ENCODE results near the gene MOK.

The MOK gene

DNA sequence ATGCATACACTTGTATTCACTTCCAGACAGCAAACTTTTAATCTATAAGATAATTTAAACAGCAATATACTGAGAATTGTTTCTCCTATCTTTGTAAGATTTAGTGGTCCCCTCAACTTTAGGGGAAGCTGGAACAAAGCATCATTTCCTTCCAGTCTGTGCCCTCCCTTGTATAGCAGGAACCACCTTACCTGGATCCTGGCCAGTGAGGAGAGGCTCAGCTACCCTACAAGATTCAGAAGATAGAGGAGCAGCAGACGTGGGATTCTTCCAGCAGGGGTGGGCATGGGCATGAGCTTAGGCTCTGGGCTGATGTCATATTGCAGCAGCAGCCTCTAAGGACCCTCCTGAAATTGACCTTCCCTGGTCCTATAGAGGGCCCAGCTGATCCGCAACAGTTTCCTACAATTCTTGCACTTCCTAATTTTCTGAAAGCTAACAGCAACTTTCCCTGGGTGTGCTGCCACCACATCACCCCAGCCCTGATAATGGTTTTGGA is 21.3 kb downstream of the MOK start:
- no peak for DNase-seq

DNA sequence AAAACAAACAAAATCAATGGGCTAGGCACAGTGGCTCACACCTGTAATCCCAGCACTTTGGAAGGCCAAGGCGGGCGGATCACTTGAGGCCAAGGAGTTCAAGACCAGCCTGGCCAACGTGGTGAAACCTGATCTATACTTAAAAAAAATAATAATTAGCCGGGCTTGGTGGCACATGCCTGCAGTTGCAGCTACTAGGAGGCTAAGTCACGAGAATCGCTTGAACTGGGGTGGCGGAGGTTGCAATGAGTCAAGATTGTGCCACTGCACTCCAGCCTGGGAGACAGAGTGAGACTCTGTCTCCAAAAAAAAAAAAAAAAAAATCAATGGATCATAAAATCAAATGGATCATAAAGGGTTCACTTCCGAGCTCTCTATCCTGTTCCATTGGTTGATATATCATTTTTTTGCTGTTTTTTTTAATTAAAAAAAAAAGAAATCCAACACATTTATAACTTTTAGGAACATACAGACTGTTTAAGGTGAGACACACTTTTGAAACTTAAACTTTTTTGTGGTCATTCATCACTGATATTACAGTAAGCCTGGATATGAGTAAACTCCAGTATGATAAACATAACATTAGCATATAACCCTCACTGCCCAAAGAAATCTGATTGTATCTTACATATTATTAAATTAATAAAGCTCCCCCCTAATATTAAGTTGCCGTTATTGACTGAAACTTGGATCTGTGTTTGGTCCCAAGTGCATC is 22.1 kb downstream of the MOK start:
- no peak for DNase-seq

DNA sequence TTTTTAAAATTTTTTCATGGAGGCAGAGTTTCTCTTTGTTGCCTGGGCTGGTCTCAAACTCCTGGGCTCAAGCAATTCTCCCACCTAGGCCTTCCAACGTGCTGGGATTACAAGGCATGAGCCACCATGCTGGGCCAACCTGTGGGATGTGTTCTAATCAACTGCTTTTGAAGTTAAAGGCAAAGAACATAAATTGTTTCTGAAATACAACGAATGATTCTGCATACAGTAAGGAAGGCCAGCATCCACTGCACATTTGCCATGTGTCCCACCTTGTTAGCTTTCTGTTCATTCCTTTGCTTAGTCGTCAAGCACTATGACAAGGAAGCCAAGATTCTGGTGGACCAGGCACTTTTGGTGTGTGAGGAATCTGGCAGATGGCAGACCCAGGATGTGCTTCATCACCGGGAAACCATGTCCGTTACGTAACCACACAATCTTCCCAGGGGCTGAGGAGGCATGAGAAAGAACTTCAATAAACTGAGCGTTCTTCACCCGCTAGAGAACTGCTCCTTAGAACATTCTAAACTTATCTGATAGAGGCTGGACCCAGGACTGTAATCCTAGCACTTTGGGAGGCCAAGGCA is 24.5 kb downstream of the MOK start:
- DNase-seq, result no peak

DNA sequence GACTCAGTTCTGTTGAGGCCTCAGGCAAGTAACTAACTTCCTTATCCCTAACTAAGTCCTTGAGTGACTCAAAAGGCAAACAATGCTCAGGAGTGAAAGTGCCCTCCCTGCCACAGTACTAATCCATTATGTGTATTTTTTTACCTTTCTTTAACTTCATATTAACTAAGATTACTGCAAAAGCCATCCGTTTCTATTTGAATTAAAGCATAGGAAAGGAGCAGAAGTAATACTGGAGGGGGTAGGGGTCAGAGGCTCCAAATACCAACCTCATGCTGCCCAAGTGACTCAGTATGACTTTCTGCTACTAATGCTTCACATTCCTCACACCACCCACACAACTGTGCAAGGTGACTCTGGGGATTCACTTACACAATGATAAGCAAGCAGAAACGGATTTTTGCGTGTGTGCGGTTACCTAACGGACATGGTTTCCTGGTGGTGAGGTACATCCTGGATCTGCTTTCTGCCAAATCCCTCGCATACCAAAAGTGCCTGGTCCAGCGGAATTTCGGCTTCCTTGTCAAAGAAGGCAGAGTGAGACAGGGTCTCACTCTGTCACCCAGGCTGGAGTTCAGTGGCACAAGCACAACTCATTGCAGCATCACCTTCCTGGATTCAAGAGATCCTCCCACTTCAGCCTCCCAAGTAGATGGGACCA is 25.1 kb downstream of the MOK start:
- no peak for DNase-seq

DNA sequence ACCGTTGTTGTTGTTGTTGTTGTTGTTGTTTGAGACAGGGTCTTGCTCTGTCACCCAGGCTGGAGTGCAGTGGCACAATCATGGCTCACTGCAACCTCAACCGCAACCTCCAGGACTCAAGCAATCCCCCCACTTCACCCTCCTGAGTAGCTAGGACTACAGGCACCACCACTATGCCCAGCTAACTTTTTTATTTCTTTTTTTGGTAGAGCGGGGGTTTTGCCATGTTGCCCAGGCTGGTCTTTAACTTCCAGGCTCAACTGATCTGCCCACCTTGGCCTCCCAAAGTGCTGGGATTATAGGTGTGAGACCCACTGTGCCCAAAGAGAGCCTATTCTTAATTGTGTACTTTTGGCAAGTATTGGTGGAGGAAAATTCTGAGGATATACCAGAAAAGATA is 25.7 kb downstream of the MOK start:
- no peak for DNase-seq

DNA sequence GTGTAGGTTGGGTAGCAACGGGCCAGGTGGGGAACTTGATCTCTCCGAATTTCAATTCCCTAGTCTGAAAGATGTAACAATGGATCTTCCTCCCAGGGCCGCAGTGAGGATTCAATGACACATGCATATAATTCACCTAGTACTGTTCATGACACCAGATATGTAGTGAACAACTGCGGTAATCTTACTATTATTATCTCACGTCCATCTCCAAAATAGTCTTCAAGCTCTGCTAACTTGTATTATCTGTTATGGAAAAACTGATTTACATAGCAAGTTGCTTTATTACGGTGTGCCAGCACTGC is 26.4 kb downstream of the MOK start:
- DNase-seq, result no peak

DNA sequence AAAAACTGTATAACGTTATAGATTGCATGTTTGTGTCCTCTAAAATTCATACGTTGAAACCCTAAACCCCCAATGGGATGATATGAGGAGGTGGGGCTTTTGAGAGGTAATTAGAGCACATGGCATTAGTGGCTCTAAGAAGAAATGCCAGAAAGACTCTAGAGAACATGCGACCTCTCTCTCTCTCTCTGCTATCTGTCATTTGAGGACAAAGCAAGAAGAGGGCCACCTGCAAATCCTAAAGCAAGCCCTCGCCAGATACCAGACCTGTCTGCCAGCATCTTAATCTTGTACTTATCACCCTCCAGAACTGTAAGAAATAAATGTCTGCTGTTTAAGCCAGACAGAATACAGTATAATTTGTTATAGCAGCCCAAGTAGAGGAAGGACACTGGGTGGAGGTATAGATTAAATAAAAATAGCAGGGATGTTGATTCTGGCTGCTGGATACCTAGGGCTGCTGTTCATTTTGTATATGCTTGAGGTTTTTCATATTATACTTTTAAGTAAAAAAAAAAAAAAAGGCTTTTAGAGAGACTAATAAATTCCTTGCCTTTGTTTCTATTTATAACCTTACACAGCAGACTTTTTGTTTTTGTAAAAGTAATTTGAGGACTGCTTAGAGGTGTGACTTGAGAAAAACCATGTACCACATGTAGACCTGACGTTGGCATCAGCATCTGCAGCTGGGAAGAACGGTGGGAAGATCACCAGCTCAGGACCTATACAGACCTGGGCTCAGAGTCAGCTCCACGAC is 26.9 kb downstream of the MOK start:
- DNase-seq, result no peak

DNA sequence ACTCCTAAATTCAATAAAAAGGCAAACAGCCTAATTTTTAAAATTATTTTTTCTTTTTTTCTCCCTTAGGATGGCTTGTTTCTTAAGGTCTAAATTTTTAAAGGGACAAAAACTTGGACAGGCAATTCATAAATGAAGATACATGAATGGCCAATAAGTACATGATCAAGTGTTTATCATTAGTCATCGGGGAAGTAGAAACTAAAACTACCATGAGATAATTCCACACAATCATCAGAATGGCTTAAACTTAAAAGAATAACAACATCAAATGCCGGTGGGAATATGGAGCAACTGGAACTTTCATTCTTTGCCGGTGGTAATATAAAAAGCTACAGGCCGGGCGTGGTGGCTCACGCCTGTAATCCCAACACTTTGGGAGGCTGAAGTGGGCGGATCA is 29.1 kb downstream of the MOK start:
- DNase-seq, result no peak

DNA sequence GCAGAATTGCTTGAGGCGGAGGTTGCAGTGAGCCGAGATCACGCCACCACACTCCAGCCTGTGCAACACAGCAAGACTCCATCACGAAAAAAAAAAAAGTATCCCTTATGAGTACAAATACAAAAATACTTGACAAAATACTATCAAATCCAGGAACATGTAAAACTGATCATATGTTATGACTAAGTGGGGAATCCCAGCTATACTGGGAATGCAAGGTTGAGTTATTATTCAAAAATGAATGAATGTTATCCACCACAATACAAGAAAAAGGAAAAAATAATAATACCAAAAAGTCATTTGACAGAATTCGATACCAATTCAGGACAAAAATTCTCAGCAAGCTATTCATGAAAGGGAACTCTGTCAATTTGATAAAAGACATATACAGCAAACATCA is 32.6 kb downstream of the MOK start:
- DNase-seq, result no peak

DNA sequence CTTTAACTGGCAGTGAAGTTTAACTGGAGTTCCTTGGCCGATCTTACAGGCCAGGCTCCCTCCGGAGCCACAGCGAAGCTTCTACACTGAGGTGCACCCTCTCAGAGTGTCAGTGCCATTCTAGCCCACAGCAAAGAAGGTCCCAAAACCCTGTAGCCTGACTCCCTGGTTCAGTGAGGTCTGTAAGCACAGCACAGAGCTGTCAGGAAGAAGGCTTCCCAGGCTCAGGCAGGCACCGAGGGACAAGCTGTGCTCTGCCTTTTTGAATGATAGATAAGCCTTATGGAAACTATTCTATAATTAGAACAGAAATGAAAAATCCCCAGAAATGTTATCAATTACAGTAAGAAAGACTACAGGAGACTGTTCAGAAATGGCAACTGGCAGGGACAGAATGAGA is 40.2 kb downstream of the MOK start:
- DNase-seq, result no peak

DNA sequence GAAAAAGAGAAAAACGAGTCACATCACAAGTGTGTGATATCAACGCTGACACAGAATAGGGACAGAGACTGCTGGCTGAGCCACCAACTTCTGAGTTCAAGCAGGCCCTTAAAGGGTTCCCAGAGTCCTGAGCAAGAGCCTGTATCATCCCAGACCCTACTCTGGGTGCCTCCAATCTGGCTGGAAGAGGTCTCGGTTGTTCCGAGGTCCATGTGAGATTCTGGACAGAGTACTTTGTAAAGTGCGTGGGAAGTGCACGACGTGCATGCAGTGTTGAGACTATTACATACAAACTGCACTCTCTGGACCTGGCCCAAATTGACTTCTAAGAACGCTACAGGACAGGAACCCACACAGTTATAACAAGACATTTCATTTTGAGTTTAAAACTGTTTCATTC is 40.6 kb downstream of the MOK start:
- DNase-seq, result no peak

DNA sequence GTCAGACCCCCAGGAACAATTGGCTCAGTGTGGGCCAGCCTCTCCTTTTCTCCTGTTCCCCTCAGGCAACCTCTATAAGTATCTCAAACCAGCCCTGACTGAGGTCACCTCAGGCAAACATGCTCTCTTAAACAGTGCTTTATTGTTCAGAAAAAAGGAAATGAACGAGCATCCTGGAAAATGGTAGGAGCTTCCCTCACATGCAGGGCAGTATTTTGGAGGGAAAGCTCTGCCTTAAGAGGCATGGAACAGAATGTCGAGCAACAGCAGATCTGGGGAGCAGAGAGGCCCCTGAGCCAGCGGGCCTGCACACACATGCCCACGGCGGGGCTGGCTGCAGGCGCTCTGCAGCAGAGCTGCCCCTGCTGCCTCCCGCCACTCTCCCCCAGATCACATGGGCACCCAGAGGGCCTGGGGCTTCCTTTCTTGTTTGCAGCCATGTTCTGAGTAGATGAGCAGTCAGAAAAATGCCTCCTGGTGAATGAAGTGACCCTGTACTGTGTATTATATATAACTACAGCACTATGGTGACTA is 42.0 kb downstream of the MOK start:
- no peak for DNase-seq

DNA sequence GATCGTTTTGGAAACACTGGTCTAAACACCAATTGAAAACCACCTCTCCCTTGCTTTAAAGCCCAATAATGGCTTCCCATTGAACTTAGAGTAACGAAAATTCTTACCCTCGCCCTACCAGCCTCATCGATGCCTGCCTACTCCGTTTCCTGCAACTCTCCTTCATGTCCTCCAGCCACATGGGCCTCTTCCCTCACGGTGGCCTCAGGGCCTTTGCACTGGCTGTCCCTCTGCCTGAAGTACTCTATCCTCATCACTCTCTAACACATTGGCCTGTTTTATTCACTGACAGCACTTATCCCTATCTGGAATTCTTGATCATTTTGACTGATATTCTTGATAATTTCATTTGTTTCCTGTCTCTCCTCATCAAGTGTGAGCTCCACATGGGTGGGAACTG is 46.8 kb downstream of the MOK start:
- no peak for DNase-seq

DNA sequence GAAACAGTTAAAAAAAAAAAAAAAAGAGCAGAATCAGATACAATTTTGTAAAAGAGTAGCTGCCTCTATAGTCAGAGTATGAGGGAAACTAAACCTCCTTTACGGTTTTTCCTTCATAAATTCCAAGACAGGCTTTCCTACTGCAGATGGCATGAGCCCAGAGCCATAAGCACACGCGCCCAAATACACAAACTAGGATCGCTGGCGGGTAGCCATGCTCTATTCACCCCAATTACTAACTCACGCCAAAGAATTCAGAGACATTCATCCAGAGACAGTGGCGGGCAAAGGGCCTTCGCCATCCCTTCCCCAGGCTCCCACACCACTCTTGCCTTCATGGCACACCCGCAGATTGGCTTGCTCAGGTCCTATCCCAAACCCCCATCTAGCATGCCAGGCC is 48.2 kb downstream of the MOK start:
- DNase-seq, result no peak

DNA sequence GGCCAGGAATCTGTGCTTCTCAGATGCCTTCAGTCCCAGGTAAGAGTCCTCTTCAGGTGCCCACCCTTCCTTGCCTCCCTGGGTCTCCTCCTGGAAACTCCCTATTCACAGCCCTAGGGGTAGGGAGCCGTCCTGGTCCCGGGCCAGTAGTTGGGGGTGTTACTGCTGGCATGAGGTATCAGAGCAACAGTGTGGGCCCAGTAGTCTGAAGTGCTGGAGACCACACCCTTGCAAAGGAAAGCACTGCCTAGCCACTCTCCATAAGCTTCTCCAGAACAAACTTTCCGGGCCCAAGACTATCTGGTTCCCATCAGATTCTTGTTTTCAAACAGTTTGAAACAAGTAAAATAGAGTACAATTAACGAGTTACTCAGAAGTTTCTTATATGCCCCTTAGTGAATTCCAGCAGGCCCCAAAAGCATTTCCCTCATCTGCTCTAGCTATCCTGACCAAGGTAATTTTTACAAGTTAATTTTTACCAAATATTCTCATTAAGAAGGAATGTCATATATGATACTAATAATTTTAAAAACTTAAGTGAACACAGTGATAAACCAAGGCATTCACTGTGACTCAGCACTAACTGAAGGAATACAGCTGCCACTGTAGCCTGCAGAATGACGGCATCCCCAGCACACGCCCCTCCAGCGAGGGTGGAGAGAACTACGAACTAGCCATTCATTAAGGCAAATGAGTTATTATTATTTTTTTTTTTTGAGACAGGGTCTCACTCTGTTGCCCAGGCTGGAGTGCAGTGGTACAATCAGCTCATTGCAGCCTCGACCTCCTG is 49.4 kb downstream of the MOK start:
- no peak for DNase-seq

DNA sequence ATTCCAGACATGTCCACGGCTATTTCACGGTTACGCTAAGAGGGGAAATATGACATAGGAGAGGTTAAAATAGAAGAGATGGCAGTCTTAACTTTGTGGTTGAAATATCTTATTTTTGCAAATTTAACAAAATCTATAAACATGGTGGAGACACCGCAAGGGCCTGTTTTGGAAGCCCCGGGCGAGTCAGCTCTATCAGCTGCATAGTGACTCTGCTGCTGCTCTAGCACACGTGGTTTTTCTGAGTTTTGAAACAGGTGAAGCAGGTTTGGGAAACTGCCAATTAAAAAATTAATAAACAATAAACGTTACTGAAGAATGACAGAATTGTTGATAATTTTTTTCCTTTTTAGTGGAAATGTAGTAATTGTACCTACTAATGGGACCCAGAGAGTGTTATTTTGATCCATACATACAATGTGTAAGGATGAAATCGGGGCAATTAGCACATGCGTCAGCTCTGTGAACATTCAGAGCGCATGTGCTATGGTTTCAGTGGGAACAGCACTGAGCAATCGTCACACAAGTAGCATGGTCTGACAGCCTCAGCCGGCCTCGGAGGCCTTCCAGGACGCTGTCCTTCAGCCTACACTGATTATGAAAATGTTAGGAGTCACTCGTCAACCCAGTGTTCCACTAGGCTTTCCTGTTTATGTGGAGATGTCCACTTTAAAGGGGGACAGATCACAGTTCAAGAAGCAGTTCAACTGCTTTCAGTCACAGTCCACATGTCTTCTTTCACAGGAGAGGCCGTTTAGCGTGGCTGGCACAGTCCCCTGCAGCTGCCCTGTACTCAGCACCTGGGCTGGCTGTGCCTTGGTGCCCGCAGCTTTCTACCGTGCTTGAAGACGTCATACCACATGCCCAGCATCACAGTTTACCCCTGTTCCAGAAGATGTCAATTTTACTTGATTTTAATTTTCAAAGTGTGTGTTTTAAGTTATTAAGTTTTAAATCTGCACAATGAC is 51.8 kb downstream of the MOK start:
- DNase-seq, result no peak

DNA sequence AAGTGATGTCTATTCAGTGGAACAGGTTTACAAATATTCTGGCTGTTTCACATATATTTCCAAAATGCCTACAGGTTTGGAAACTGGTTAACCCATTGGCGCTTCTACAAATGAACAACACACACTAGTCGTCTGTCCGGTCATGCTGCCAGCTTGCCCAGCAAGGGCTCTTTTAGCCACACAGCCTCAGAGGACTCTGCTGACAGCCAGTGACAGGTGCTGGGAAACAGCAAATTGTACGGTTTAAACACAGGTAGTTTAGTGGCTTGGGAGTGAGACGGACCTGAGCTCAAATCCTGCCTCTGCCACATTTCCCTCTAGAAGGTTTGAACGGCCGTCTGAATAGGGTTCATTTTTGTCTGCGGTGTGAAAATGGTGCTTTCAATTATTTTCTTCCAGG is 53.8 kb downstream of the MOK start:
- no peak for DNase-seq

DNA sequence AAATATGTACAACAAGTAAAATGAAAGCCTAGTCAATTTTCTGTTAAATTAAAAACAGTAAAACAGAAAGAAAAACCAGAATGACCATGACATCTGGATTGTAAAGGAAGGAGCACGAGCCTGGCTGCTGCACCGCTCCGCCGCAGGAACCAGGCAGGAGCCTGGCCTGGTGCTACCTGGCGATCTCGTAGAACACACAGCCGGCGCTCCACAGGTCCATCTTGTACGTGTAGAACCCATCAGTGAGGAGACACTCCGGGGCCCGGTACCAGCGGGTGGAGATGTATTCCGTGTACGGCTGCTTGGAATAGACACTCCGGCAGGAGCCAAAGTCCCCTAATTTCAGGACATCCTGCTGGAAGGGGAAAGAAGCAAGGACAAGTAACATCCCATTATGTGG is 54.3 kb downstream of the MOK start:
- DNase-seq, result no peak

DNA sequence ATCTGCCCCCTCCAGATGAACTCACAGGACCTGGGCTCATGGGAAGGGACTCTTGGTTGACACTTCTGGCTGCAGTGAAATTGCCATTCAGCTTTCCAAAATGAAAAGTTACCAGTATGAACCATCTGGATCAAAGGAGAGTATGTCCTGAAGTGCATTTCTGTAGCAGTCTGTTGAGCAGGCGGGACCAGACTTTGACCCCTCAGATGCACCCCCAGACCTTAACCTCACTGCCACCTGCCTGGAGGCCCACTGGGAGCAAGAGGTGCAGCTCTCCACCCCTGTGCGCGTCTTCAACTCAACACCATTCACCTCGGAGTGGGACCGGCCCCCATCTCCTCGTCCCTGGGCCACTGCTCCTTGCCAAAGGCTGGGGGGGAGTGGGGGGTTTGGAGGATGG is 55.0 kb downstream of the MOK start:
- no peak for DNase-seq

DNA sequence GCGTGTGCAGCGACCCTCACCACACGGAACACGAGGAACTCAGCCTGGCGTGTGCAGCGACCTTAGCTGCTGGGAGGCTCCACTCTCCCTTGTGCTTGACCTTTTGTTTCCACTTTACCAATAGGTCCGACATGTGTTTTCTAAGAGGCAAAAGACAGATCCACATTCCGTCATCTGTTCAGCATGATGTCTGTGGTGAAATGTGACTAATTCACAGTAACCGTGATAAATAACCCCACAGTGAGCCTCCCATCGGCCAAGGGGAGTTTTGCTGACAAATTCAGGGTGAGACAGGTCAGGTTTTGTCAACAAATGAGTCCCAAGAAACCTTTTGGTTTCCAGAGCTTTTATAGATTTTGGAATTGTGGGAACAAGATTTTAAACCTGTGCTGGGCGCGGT is 55.9 kb downstream of the MOK start:
- no peak for DNase-seq

DNA sequence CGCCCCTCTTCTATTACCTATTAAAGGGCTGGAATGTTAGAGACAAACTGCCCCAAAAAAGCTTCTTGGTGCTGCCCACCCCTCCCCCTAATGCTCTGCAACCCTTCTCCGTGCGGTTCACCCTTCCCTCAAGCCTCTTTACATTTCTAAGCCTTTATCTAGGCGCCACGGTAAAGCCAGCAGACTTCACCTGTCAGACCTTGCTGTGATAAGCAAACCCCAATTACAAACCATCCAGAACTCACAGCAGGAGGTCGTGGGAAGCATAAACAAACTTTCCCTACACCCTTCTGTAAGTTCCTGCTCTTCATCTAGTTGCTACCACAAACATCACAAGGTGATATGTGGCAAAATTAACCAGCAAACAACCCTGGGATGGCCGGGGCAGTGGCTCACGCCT is 56.8 kb downstream of the MOK start:
- DNase-seq, result no peak

DNA sequence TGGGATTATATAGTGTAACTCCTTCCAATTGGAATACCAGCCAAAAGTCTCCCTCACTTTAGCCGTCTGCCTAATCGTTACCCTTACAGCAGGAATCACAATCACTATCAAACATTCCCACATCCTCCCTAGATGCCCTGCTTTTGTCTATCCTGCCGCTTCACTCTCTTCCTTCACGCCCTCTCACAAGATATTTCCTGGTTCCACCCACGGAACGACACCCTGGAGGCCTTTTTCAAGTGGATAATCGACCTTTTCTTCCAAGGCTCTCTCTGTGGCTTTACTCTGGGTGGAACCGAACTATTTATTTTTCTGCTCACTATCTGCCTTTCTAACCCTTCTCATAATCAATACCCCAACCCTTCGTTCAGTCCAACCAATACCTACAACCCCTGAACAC is 58.9 kb downstream of the MOK start:
- no peak for DNase-seq
